Gastroesophageal sphincter (tissue), 4 donors: ENCODE data around the gene CCL4L2. TPM values are rescaled to one million over a fixed set of nuclear protein-coding genes. Genes with fewer than 3 reads are reported as not detected.
"Not testable (repeated sequence)": the region's sequence is repeated elsewhere in the genome, so short reads cannot be mapped to it uniquely, and the experiment has no call there.

ENCODE experiments used
- ATAC-seq: fragments of 150-250 bp; one replicate; pipeline ENCODE4 v1.9.1; 2016; ENCODE audit warnings: mild to moderate bottlenecking, moderate library complexity
- H3K27ac ChIP-seq, 4 donors: fragments of 200-600 bp; sonication (generic) in 3 of 4; 1 replicate in 3 of 4; 2 replicates in 1 of 4; pipeline ENCODE4 v1.5.1; 2016 to 2019
- H3K27me3 ChIP-seq: fragments of 200-600 bp; sonication (generic); one replicate; pipeline ENCODE4 v1.5.1; 2019
- H3K36me3 ChIP-seq, 2 donors: fragments of 200-600 bp; sonication (generic); one replicate each; pipeline ENCODE4 v1.5.1; 2019; ENCODE audit warnings: control low read depth in 1 of 2
- H3K4me1 ChIP-seq, 3 donors: fragments of 200-600 bp; sonication (generic); 1 replicate in 2 of 3; 2 replicates in 1 of 3; pipeline ENCODE4 v1.5.1; 2016 to 2019; ENCODE audit warnings: control low read depth in 2 of 3
- H3K4me3 ChIP-seq, 2 donors: fragments of 200-600 bp; sonication (generic); one replicate each; pipeline ENCODE4 v1.5.1; 2019; ENCODE audit warnings: mild to moderate bottlenecking in 1 of 2, moderate library complexity in 1 of 2
- H3K9me3 ChIP-seq, 3 donors: fragments of 200-600 bp; sonication (generic); one replicate each; pipeline ENCODE4 v1.5.1; 2017 to 2019; ENCODE audit warnings: control low read depth in 2 of 3
- CTCF ChIP-seq, 4 experiments: fragments of 200-600 bp in 2 of 4; fragments of 450-650 bp in 2 of 4; sonication (generic) in 1 of 4; IDR thresholded peaks; one replicate each; pipeline ENCODE4 v1.5.1; 2017 to 2019; ENCODE audit warnings: antibody characterized with exemption in 4 of 4, mild to moderate bottlenecking in 2 of 4, moderate library complexity in 2 of 4
- EP300 ChIP-seq: sonication (generic); formaldehyde crosslinking; IDR thresholded peaks from one replicate; pipeline ENCODE4 v1.6.1; 2017; ENCODE audit warnings: antibody characterized with exemption, mild to moderate bottlenecking
- POLR2A ChIP-seq, 2 donors: fragments of 450-650 bp; IDR thresholded peaks; one replicate each; pipeline ENCODE4 v1.6.1; 2017; ENCODE audit warnings: antibody characterized with exemption in 2 of 2, mild to moderate bottlenecking in 2 of 2, moderate library complexity in 1 of 2
- POLR2AphosphoS5 ChIP-seq: sonication (generic); formaldehyde crosslinking; IDR thresholded peaks from one replicate; pipeline ENCODE4 v1.6.1; 2017; ENCODE audit warnings: antibody characterized with exemption
- WGBS, 2 donors: methylation state at CpG; one replicate each; pipeline ENCODE4 v1.1.5; 2018; ENCODE audit warnings: low coverage in 1 of 2; 5-methylcytosine and 5-hydroxymethylcytosine counted together
- total RNA-seq, 4 donors: library from RNA; depleted of rRNA; stranded (reverse); fragments of >200 nt; gene quantifications; one replicate each; pipeline ENCODE4 v1.1.0, GENCODE V29; 2016

CCL4L2 gene
- total RNA-seq, 4 donors from 2014 or later: 0.69 TPM; not detected in 3

GRCh38 chr17:36205637-36206485, 5.0 kb upstream of the CCL4L2 start:
- no peak overlapping the region for H3K27ac ChIP-seq
- no peaks in the 10 kb centered on the region for H3K4me1 ChIP-seq
- H3K27me3 ChIP-seq: peaks cover 10% of the 10 kb centered on the region
- H3K36me3 ChIP-seq: no peaks in the 10 kb centered on the region
- H3K9me3 ChIP-seq: no peaks in the 10 kb centered on the region
- TF ChIP-seq POLR2A (IDR thresholded peaks at IDR 0.05): no peak
- no peak for TF ChIP-seq CTCF (IDR thresholded peaks at IDR 0.05)
- TF ChIP-seq EP300: no peak
- no peak for TF ChIP-seq POLR2AphosphoS5
- no peak for ATAC-seq
- H3K4me3 ChIP-seq: no peak overlapping the region
- WGBS, 2 donors: 63 to 79% methylated on average over 2 to 4 of the region's 4 CpGs

- WGBS, 2 donors: 47% methylated on average over 1 of the region's 1 CpG; no CpG with 5 or more reads in 1 of the 2 donors
- ATAC-seq, H3K36me3 ChIP-seq: not testable (repeated sequence)
Observed at GRCh38 chr17:36206486-36206821, 4.4 kb upstream of the CCL4L2 start.

GRCh38 chr17:36207383-36207782, 3.5 kb upstream of the CCL4L2 start:
- not testable (repeated sequence) for H3K27ac ChIP-seq, H3K9me3 ChIP-seq, H3K36me3 ChIP-seq, ATAC-seq, H3K4me3 ChIP-seq, H3K4me1 ChIP-seq
- H3K27me3 ChIP-seq: peaks cover 10% of the 10 kb centered on the region
- 59% methylated on average over 6 of the region's 6 CpGs; no CpG with 5 or more reads in 1 of the 2 donors for WGBS, 2 donors

More at GRCh38 chr17:36206486-36206821, 4.4 kb upstream of the CCL4L2 start:
- H3K4me3 ChIP-seq, H3K27me3 ChIP-seq, H3K27ac ChIP-seq, H3K9me3 ChIP-seq, H3K4me1 ChIP-seq: not testable (repeated sequence)

GRCh38 chr17:36209575-36209974, 1.3 kb upstream of the CCL4L2 start:
- Histone ChIP-seq H3K27me3 (peaks cover 14% of the 10 kb centered on the region), H3K4me3 (no peak overlapping the region), H3K4me1 (no peaks in the 10 kb centered on the region), H3K36me3 (no peaks in the 10 kb centered on the region), H3K27ac (no peak overlapping the region), H3K9me3 (no peaks in the 10 kb centered on the region)
- no peak for ATAC-seq
- TF ChIP-seq POLR2AphosphoS5: no peak
- TF ChIP-seq EP300: no peak
- TF ChIP-seq CTCF (IDR thresholded peaks at IDR 0.05): no peak
- TF ChIP-seq POLR2A (IDR thresholded peaks at IDR 0.05): no peak

- H3K4me1 ChIP-seq, ATAC-seq, H3K9me3 ChIP-seq, H3K27ac ChIP-seq, H3K36me3 ChIP-seq, H3K4me3 ChIP-seq: not testable (repeated sequence)
- H3K27me3 ChIP-seq: peaks cover 14% of the 10 kb centered on the region
- WGBS, 2 donors: 20% methylated on average over 1 of the region's 10 CpGs; no CpG with 5 or more reads in 1 of the 2 donors
Observed at GRCh38 chr17:36211484-36212271, 815 bp downstream of the CCL4L2 start.

- no peaks in the 10 kb centered on the region for H3K36me3 ChIP-seq
- no peak for ATAC-seq
- H3K4me1 ChIP-seq: no peaks in the 10 kb centered on the region
- TF ChIP-seq EP300 (no peak), CTCF (IDR thresholded peaks at IDR 0.05) (no peak), POLR2A (IDR thresholded peaks at IDR 0.05) (no peak), POLR2AphosphoS5 (no peak)
- no peaks in the 10 kb centered on the region for H3K9me3 ChIP-seq
- peaks cover 14% of the 10 kb centered on the region for H3K27me3 ChIP-seq
- WGBS, 2 donors: 67 to 68% methylated on average over 2 to 4 of the region's 4 CpGs
- H3K4me3 ChIP-seq: no peak overlapping the region
- no peak overlapping the region for H3K27ac ChIP-seq
Observed at GRCh38 chr17:36212272-36212605, 1.4 kb downstream of the CCL4L2 start.
